ENCODE data around the gene OR12D3.
"Not testable (repeated sequence)": the region's sequence is repeated elsewhere in the genome, so short reads cannot be mapped to it uniquely, and the experiment has no call there.

The OR12D3 gene

GRCh38 chr6:29355603-29356002, 19.5 kb downstream of the OR12D3 start:
- no peaks in the 10 kb centered on the region for H3K36me3 ChIP-seq (ENCODE audit: control insufficient read depth, insufficient read depth, low read length)
- H3K9me3 ChIP-seq (ENCODE audit: control insufficient read depth, low read length), result no peaks in the 10 kb centered on the region
- H3K4me3 ChIP-seq (ENCODE audit: extremely low read depth, insufficient read depth, low read length, poor library complexity, severe bottlenecking), result no peak overlapping the region
- WGBS, 2 experiments (ENCODE audit: insufficient coverage in 2 of 2), result 100% methylated on average over 1 of the region's 1 CpG; no CpG with 5 or more reads in 1 of the 2 experiments
- H3K4me1 ChIP-seq (ENCODE audit: control insufficient read depth, insufficient read depth, low read length, poor library complexity, severe bottlenecking), result no peaks in the 10 kb centered on the region
- H3K27ac ChIP-seq (ENCODE audit: low read depth, low read length, severe bottlenecking), result no peak overlapping the region

GRCh38 chr6:29354980-29355379, 20.1 kb downstream of the OR12D3 start:
- Histone ChIP-seq H3K36me3 (ENCODE audit: control insufficient read depth, insufficient read depth, low read length) (no peaks in the 10 kb centered on the region), H3K4me3 (ENCODE audit: extremely low read depth, insufficient read depth, low read length, poor library complexity, severe bottlenecking) (no peak overlapping the region), H3K4me1 (ENCODE audit: control insufficient read depth, insufficient read depth, low read length, poor library complexity, severe bottlenecking) (no peaks in the 10 kb centered on the region), H3K27ac (ENCODE audit: low read depth, low read length, severe bottlenecking) (no peak overlapping the region), H3K9me3 (ENCODE audit: control insufficient read depth, low read length) (no peaks in the 10 kb centered on the region)

GRCh38 chr6:29349348-29349747, 25.7 kb downstream of the OR12D3 start:
- H3K4me1 ChIP-seq (ENCODE audit: control insufficient read depth, insufficient read depth, low read length, poor library complexity, severe bottlenecking); H3K9me3 ChIP-seq (ENCODE audit: control insufficient read depth, low read length); H3K4me3 ChIP-seq (ENCODE audit: extremely low read depth, insufficient read depth, low read length, poor library complexity, severe bottlenecking); H3K36me3 ChIP-seq (ENCODE audit: control insufficient read depth, insufficient read depth, low read length); H3K27ac ChIP-seq (ENCODE audit: low read depth, low read length, severe bottlenecking): not testable (repeated sequence)
- no CpG with 5 or more reads among the region's 3 CpGs for WGBS, 2 experiments (ENCODE audit: insufficient coverage in 2 of 2)

GRCh38 chr6:29345380-29345779, 29.7 kb downstream of the OR12D3 start:
- Histone ChIP-seq H3K9me3 (ENCODE audit: control insufficient read depth, low read length) (no peaks in the 10 kb centered on the region), H3K27ac (ENCODE audit: low read depth, low read length, severe bottlenecking) (no peak overlapping the region)
- 80% methylated on average over 1 of the region's 3 CpGs; no CpG with 5 or more reads in 1 of the 2 experiments for WGBS, 2 experiments (ENCODE audit: insufficient coverage in 2 of 2)

GRCh38 chr6:29336269-29336668, 38.8 kb downstream of the OR12D3 start:
- Histone ChIP-seq H3K27ac (ENCODE audit: low read depth, low read length, severe bottlenecking) (no peak overlapping the region), H3K4me1 (ENCODE audit: control insufficient read depth, insufficient read depth, low read length, poor library complexity, severe bottlenecking) (no peaks in the 10 kb centered on the region), H3K4me3 (ENCODE audit: extremely low read depth, insufficient read depth, low read length, poor library complexity, severe bottlenecking) (no peak overlapping the region), H3K9me3 (ENCODE audit: control insufficient read depth, low read length) (no peaks in the 10 kb centered on the region), H3K36me3 (ENCODE audit: control insufficient read depth, insufficient read depth, low read length) (no peaks in the 10 kb centered on the region)
- no CpG with 5 or more reads among the region's 2 CpGs for WGBS, 2 experiments (ENCODE audit: insufficient coverage in 2 of 2)

More at GRCh38 chr6:29345380-29345779, 29.7 kb downstream of the OR12D3 start:
- Histone ChIP-seq H3K4me3 (ENCODE audit: extremely low read depth, insufficient read depth, low read length, poor library complexity, severe bottlenecking) (no peak overlapping the region), H3K4me1 (ENCODE audit: control insufficient read depth, insufficient read depth, low read length, poor library complexity, severe bottlenecking) (no peaks in the 10 kb centered on the region), H3K36me3 (ENCODE audit: control insufficient read depth, insufficient read depth, low read length) (no peaks in the 10 kb centered on the region)

GRCh38 chr6:29332676-29333075, 42.4 kb downstream of the OR12D3 start:
- Histone ChIP-seq H3K27ac (ENCODE audit: low read depth, low read length, severe bottlenecking) (no peak overlapping the region), H3K36me3 (ENCODE audit: control insufficient read depth, insufficient read depth, low read length) (no peaks in the 10 kb centered on the region), H3K4me1 (ENCODE audit: control insufficient read depth, insufficient read depth, low read length, poor library complexity, severe bottlenecking) (no peaks in the 10 kb centered on the region), H3K9me3 (ENCODE audit: control insufficient read depth, low read length) (no peaks in the 10 kb centered on the region), H3K4me3 (ENCODE audit: extremely low read depth, insufficient read depth, low read length, poor library complexity, severe bottlenecking) (no peak overlapping the region)

- H3K4me1 ChIP-seq (ENCODE audit: control insufficient read depth, insufficient read depth, low read length, poor library complexity, severe bottlenecking), result no peaks in the 10 kb centered on the region
- no peaks in the 10 kb centered on the region for H3K36me3 ChIP-seq (ENCODE audit: control insufficient read depth, insufficient read depth, low read length)
- H3K27ac ChIP-seq (ENCODE audit: low read depth, low read length, severe bottlenecking), result no peak overlapping the region
- no CpG with 5 or more reads among the region's 4 CpGs for WGBS, 2 experiments (ENCODE audit: insufficient coverage in 2 of 2)
- H3K4me3 ChIP-seq (ENCODE audit: extremely low read depth, insufficient read depth, low read length, poor library complexity, severe bottlenecking), result no peak overlapping the region
- H3K9me3 ChIP-seq (ENCODE audit: control insufficient read depth, low read length), result no peaks in the 10 kb centered on the region
Observed at GRCh38 chr6:29325777-29326176, 49.3 kb downstream of the OR12D3 start.
